CD14-positive monocyte (primary cell): ENCODE results near the gene VWA5B2. TPM values are rescaled to one million over a fixed set of nuclear protein-coding genes. Genes with fewer than 3 reads are reported as not detected.
A peak's percentile ranks its signal among the peaks of the same experiment; 100 is the strongest.

Experiments used
- DNase-seq, 3 donors: peaks; one replicate each; pipeline ENCODE4 v3.0.0-alpha.2; 2011 to 2022
- H2AFZ ChIP-seq: 2 replicates; pipeline ENCODE4 v1.6.0; 2012; ENCODE audit warnings: mild to moderate bottlenecking, low read depth, low read length, inconsistent platforms; ENCODE audit not compliant: insufficient read depth, poor library complexity, severe bottlenecking
- H3K27ac ChIP-seq, 2 donors: 1 replicate in 1 of 2; 2 replicates in 1 of 2; pipeline ENCODE4 v1.5.1; 2012 to 2013; ENCODE audit warnings: low read length in 2 of 2, control low read depth in 1 of 2, inconsistent platforms in 1 of 2, low read depth in 1 of 2, mild to moderate bottlenecking in 1 of 2
- H3K27me3 ChIP-seq, 2 donors: one replicate each; pipeline versions ENCODE4 v1.6.0 to v1.6.1; 2011 to 2013; ENCODE audit warnings: low read length in 2 of 2; ENCODE audit not compliant: control insufficient read depth in 2 of 2, insufficient read depth in 2 of 2
- H3K36me3 ChIP-seq, 2 donors: replicated peaks in 1 of 2; 1 replicate in 1 of 2; 2 replicates in 1 of 2; pipeline versions ENCODE4 v1.5.1 to v1.6.1; 2012 to 2013; ENCODE audit warnings: low read length in 2 of 2, control low read depth in 1 of 2, inconsistent platforms in 1 of 2, mild to moderate bottlenecking in 1 of 2; ENCODE audit not compliant: insufficient read depth in 2 of 2, control insufficient read depth in 1 of 2
- H3K4me1 ChIP-seq, 2 donors: 1 replicate in 1 of 2; 2 replicates in 1 of 2; pipeline versions ENCODE4 v1.5.1 to v1.6.1; 2012 to 2013; ENCODE audit warnings: low read length in 2 of 2, control low read depth in 1 of 2, inconsistent platforms in 1 of 2, mild to moderate bottlenecking in 1 of 2, moderate library complexity in 1 of 2; ENCODE audit not compliant: insufficient read depth in 2 of 2, control insufficient read depth in 1 of 2
- H3K4me2 ChIP-seq: replicated peaks from 2 replicates; pipeline ENCODE3; 2012; ENCODE audit warnings: low read length, moderate library complexity, mild to moderate bottlenecking; ENCODE audit not compliant: poor library complexity, severe bottlenecking; ENCODE audit errors: extremely low read depth
- H3K4me3 ChIP-seq, 3 experiments: fragments of 200-600 bp in 1 of 3; sonication (generic) in 1 of 3; replicated peaks in 1 of 3; 1 replicate in 2 of 3; 2 replicates in 1 of 3; pipeline ENCODE4 v1.5.1; 2011 to 2013; ENCODE audit warnings: low read length in 3 of 3, mild to moderate bottlenecking in 3 of 3, control low read depth in 2 of 3, low read depth in 2 of 3, inconsistent platforms in 1 of 3, moderate library complexity in 1 of 3
- H3K79me2 ChIP-seq: 2 replicates; pipeline ENCODE4 v1.6.0; 2012; ENCODE audit warnings: mild to moderate bottlenecking, control low read depth, inconsistent platforms, low read length, moderate library complexity; ENCODE audit not compliant: insufficient read depth
- H3K9ac ChIP-seq: 2 replicates; pipeline ENCODE4 v1.6.0; 2017; ENCODE audit warnings: low read length, mild to moderate bottlenecking; ENCODE audit not compliant: insufficient read depth, poor library complexity, severe bottlenecking
- H3K9me3 ChIP-seq, 2 donors: replicated peaks in 1 of 2; 1 replicate in 1 of 2; 2 replicates in 1 of 2; pipeline versions ENCODE4 v1.5.1 to v1.6.1; 2012 to 2013; ENCODE audit warnings: low read length in 2 of 2, control low read depth in 1 of 2; ENCODE audit not compliant: control insufficient read depth in 1 of 2, insufficient read depth in 1 of 2
- H4K20me1 ChIP-seq: 2 replicates; pipeline ENCODE4 v1.6.0; 2012; ENCODE audit warnings: mild to moderate bottlenecking, low read length, control low read depth, moderate library complexity; ENCODE audit not compliant: insufficient read depth
- H3K27ac Mint-ChIP-seq, 7 donors: one replicate each; pipeline ENCODE4 v1.8.0; 2020; ENCODE audit warnings: mild to moderate bottlenecking in 7 of 7, mixed read lengths in 7 of 7, moderate library complexity in 6 of 7, inconsistent platforms in 2 of 7
- H3K27me3 Mint-ChIP-seq, 3 donors: one replicate each; pipeline ENCODE4 v1.8.0; 2021 to 2022; ENCODE audit warnings: low read depth in 3 of 3, mild to moderate bottlenecking in 3 of 3, mixed read lengths in 3 of 3, moderate library complexity in 3 of 3, inconsistent platforms in 1 of 3
- H3K36me3 Mint-ChIP-seq, 2 donors: one replicate each; pipeline ENCODE4 v1.8.0; 2020; ENCODE audit warnings: mixed read lengths in 2 of 2, inconsistent platforms in 1 of 2, mild to moderate bottlenecking in 1 of 2
- H3K4me1 Mint-ChIP-seq: one replicate; pipeline ENCODE4 v1.8.0; 2020; ENCODE audit warnings: mild to moderate bottlenecking, mixed read lengths
- H3K4me3 Mint-ChIP-seq, 2 donors: one replicate each; pipeline ENCODE4 v1.8.0; 2020; ENCODE audit warnings: mild to moderate bottlenecking in 2 of 2, mixed read lengths in 2 of 2, moderate library complexity in 1 of 2
- H3K9me3 Mint-ChIP-seq, 7 donors: one replicate each; pipeline ENCODE4 v1.8.0; 2020 to 2022; ENCODE audit warnings: mixed read lengths in 7 of 7, mild to moderate bottlenecking in 6 of 7, moderate library complexity in 6 of 7, inconsistent platforms in 2 of 7
- WGBS: methylation state at CpG from one replicate; pipeline ENCODE4 v1.1.5; 2013; ENCODE audit warnings: missing lambda C conversion rate; ENCODE audit not compliant: insufficient coverage; 5-methylcytosine and 5-hydroxymethylcytosine counted together
- intact Hi-C, 2 donors: fragments of 100-400 bp; cut with micrococcal nuclease; formaldehyde crosslinking; loops; one replicate each; pipeline versions ENCODE4 v1.15.0 to v1.15.1; 2023
- polyA plus RNA-seq, 3 donors: library from polyadenylated mRNA; depleted of rRNA in 1 of 3; unstranded in 2 of 3; stranded (reverse) in 1 of 3; fragments of 300-500 nt in 2 of 3; fragments of >200 nt in 1 of 3; fragmentation: Illumina TruSeq in 2 of 3; gene quantifications; 1 replicate in 2 of 3; 2 replicates in 1 of 3; pipeline ENCODE4 v1.2.3, GENCODE V29; 2012 to 2021
- TF ChIP-seq, protein P1 (sequence below): fragments of 200-600 bp; IDR thresholded peaks from one replicate; pipeline ENCODE4 v1.8.0; 2022; ENCODE audit warnings: antibody characterized with exemption, mild to moderate bottlenecking

VWA5B2 gene
- polyA plus RNA-seq, 3 donors: 0.32 TPM; not detected in 2

DNA sequence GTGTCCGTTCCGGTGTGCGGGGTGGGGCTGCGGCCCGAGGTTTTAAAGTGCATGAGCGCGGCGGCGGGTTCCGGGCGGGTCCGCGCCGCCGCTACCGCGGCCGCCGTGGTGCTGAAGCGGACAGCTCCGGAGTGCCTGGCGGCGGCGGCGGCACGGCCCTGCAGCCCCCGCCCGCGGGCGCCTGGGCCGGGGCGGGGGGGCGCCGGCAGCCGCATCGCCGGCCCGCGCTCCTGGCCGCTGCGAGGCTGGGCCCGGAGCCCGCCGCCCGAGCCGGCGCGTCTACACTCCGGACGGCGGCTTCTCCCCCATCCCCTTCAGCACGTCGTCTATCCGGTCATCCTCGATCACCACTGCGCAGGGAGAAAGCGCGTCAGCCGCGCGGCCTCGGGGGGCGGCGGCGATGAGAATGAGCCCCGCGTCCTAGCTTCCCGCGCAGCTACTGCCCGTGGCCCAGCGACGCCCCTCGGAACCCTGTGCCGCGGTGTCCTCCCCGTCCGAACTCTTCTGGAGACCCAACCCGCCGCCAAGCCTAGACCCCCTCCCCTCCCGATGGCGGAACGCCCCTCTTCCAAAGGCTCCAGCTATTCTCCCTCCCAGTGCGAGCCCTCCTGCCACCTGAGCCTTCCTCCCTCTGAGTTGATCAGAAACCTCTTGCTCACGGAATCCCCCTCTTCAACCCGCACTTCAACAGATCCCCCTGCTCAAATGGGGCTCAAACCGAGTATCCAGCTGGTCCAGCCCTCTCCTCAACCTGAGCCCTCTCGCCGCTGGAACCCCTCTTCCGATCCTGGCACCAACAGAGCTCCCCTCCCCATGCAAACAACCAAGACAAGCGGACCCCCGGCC is 30.7 kb downstream of the VWA5B2 start:
- TF ChIP-seq, protein P1, sequence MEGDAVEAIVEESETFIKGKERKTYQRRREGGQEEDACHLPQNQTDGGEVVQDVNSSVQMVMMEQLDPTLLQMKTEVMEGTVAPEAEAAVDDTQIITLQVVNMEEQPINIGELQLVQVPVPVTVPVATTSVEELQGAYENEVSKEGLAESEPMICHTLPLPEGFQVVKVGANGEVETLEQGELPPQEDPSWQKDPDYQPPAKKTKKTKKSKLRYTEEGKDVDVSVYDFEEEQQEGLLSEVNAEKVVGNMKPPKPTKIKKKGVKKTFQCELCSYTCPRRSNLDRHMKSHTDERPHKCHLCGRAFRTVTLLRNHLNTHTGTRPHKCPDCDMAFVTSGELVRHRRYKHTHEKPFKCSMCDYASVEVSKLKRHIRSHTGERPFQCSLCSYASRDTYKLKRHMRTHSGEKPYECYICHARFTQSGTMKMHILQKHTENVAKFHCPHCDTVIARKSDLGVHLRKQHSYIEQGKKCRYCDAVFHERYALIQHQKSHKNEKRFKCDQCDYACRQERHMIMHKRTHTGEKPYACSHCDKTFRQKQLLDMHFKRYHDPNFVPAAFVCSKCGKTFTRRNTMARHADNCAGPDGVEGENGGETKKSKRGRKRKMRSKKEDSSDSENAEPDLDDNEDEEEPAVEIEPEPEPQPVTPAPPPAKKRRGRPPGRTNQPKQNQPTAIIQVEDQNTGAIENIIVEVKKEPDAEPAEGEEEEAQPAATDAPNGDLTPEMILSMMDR: no peak
- Mint-ChIP-seq H3K36me3 (peaks cover 25 to 38% of the 10 kb centered on the region in 2 donors), H3K4me3 (peak overlapping the region; percentile 70 to 88), H3K27ac (peak overlapping the region in 2 of 7 donors; percentile 40 to 49), H3K4me1 (peaks cover 23% of the 10 kb centered on the region), H3K9me3 (peaks cover 0 to 35% (median 18%) of the 10 kb centered on the region in 7 donors), H3K27me3 (peaks cover 53 to 65% (median 64%) of the 10 kb centered on the region in 3 donors)
- no peak for DNase-seq
- Histone ChIP-seq H3K9ac (no peak overlapping the region), H3K9me3 (peaks cover 0 to 15% of the 10 kb centered on the region in 2 donors), H3K36me3 (peaks cover 0 to 8% of the 10 kb centered on the region in 2 donors), H3K4me1 (peaks cover 18 to 22% of the 10 kb centered on the region in 2 donors), H3K79me2 (no peaks in the 10 kb centered on the region), H3K27ac (no peak overlapping the region), H3K4me3 (no peak overlapping the region), H4K20me1 (peaks cover 16% of the 10 kb centered on the region), H3K27me3 (peaks cover 37 to 61% of the 10 kb centered on the region in 2 donors), H2AFZ (no peak overlapping the region), H3K4me2 (peak overlapping the region; percentile 74)
- whole genome bisulfite sequencing: 1% methylated on average over 91 of the region's 91 CpGs
- intact Hi-C loops: loop anchor here in 1 of 2 donors (10.0 kb wide), 1 partner anchor 365 kb away; no protein-coding TSS in a partner anchor

DNA sequence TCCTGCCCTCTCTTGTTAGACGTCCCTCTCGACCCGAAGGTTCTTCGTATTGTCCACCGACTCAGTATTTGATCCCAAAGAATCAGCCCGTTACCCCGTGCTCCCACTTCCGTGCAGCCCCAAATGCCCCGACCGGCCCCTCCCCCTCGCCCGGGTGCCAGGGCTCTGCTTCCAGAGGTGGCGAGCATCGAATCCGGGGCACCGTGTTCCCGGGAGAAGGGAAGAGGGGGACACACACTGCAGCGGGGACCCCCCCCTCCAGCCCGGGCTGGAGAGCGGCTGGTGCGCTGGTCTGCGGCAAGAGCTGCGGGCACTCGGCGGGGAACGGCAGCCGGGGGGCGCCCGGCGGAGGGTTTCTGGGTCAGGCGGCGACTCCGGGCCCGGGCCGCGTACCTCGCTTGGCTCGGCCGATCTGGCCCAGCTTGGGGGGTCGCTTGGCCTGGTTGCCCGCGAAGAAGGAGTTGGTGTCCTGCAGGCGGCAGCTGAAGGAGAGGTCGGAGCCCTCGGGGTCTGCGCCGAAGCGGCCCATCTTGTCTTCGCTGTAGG is 31.4 kb downstream of the VWA5B2 start:
- no peak overlapping the region for H3K27ac ChIP-seq
- Mint-ChIP-seq H3K4me1 (peaks cover 23% of the 10 kb centered on the region), H3K27ac (no peak overlapping the region), H3K36me3 (peaks cover 25 to 34% of the 10 kb centered on the region in 2 donors), H3K4me3 (peak overlapping the region; percentile 70 to 88), H3K27me3 (peaks cover 55 to 69% (median 66%) of the 10 kb centered on the region in 3 donors), H3K9me3 (peaks cover 0 to 35% (median 18%) of the 10 kb centered on the region in 7 donors)
- H3K9ac ChIP-seq: peak overlapping the region; percentile 15
- H3K9me3 ChIP-seq: peaks cover 0 to 15% of the 10 kb centered on the region in 2 donors
- no peaks in the 10 kb centered on the region for H3K79me2 ChIP-seq
- H3K36me3 ChIP-seq: peaks cover 0 to 8% of the 10 kb centered on the region in 2 donors
- peak overlapping the region in 1 of 3 experiments; percentile 69 for H3K4me3 ChIP-seq
- H3K27me3 ChIP-seq: peaks cover 37 to 66% of the 10 kb centered on the region in 2 donors
- H2AFZ ChIP-seq: no peak overlapping the region
- H4K20me1 ChIP-seq: peaks cover 10% of the 10 kb centered on the region
- 2% methylated on average over 48 of the region's 49 CpGs for WGBS
- H3K4me1 ChIP-seq: peaks cover 18 to 22% of the 10 kb centered on the region in 2 donors
- TF ChIP-seq, protein P1: no peak
- intact Hi-C loops: no loop called here
- no peak for DNase-seq
- peak overlapping the region; percentile 74 for H3K4me2 ChIP-seq
